Lower leg skin (tissue), 4 donors: ENCODE data around the gene CPEB4. TPM values are rescaled to one million over a fixed set of nuclear protein-coding genes. Genes with fewer than 3 reads are reported as not detected.

Experiments
- DNase-seq, 2 donors: peaks; one replicate each; pipeline ENCODE4 v3.0.0-alpha.2; 2019; ENCODE audit warnings: low spot score in 2 of 2
- H3K4me3 ChIP-seq: fragments of 200-600 bp; sonication (generic); 2 replicates; pipeline ENCODE4 v1.5.1; 2017; ENCODE audit warnings: mild to moderate bottlenecking, low read depth; ENCODE audit not compliant: poor library complexity, severe bottlenecking
- CTCF ChIP-seq, 3 donors: fragments of 450-650 bp; IDR thresholded peaks; one replicate each; pipeline ENCODE4 v1.5.1; 2016; ENCODE audit warnings: antibody characterized with exemption in 3 of 3, mild to moderate bottlenecking in 3 of 3, moderate library complexity in 2 of 3
- POLR2A ChIP-seq, 2 donors: fragments of 450-650 bp; IDR thresholded peaks; one replicate each; pipeline ENCODE4 v1.6.1; 2016 to 2017; ENCODE audit warnings: antibody characterized with exemption in 2 of 2, mild to moderate bottlenecking in 1 of 2, moderate library complexity in 1 of 2
- WGBS, 2 donors: methylation state at CpG; one replicate each; pipeline ENCODE4 v1.1.5; 2018; 5-methylcytosine and 5-hydroxymethylcytosine counted together
- intact Hi-C: fragments of 100-400 bp; cut with DNase I; formaldehyde crosslinking; loops from one replicate; pipeline ENCODE4 v1.15.0; 2023; ENCODE audit warnings: low total_unique reads
- total RNA-seq, 4 donors: library from RNA; depleted of rRNA; stranded (reverse); fragments of >200 nt; gene quantifications; one replicate each; pipeline ENCODE4 v1.1.0, GENCODE V29; 2016

The CPEB4 gene
- total RNA-seq, 4 donors from 2014 or later: 47.5 to 79.6 (median 55.3) TPM

- intact Hi-C loops: no loop called here
- 81 to 83% methylated on average over 2 of the region's 2 CpGs for WGBS, 2 donors
- TF ChIP-seq POLR2A (IDR thresholded peaks at IDR 0.05) (no peak), CTCF (IDR thresholded peaks at IDR 0.05) (no peak)
- no peak overlapping the region for H3K4me3 ChIP-seq
- no peak for DNase-seq
These were observed 44.6 kb downstream of the CPEB4 start for GRCh38 chr5:173932695-173933139.

GRCh38 chr5:173933901-173934300 lies 45.8 kb downstream of the CPEB4 start:
- 69 to 98% methylated on average over 2 of the region's 2 CpGs for WGBS, 2 donors
- no peak overlapping the region for H3K4me3 ChIP-seq
- DNase-seq: no peak
- intact Hi-C loops: no loop called here
- TF ChIP-seq POLR2A (IDR thresholded peaks at IDR 0.05) (no peak), CTCF (IDR thresholded peaks at IDR 0.05) (no peak)

- H3K4me3 ChIP-seq: no peak overlapping the region
- WGBS, 2 donors: 94 to 95% methylated on average over 2 of the region's 2 CpGs
These were observed 47.2 kb downstream of the CPEB4 start for GRCh38 chr5:173935396-173935795.

GRCh38 chr5:173940269-173940668 lies 52.1 kb downstream of the CPEB4 start:
- TF ChIP-seq POLR2A (IDR thresholded peaks at IDR 0.05) (no peak), CTCF (IDR thresholded peaks at IDR 0.05) (no peak)
- intact Hi-C loops: no loop called here
- 84 to 88% methylated on average over 2 of the region's 2 CpGs for WGBS, 2 donors
- no peak overlapping the region for H3K4me3 ChIP-seq
- DNase-seq: no peak

More at GRCh38 chr5:173935396-173935795, 47.2 kb downstream of the CPEB4 start:
- intact Hi-C loops: no loop called here
- no peak for TF ChIP-seq POLR2A (IDR thresholded peaks at IDR 0.05)
- no peak for TF ChIP-seq CTCF (IDR thresholded peaks at IDR 0.05)
- no peak for DNase-seq

- no peak for DNase-seq
- intact Hi-C loops: no loop called here
- 86 to 89% methylated on average over 2 of the region's 2 CpGs for WGBS, 2 donors
- TF ChIP-seq CTCF (IDR thresholded peaks at IDR 0.05) (no peak), POLR2A (IDR thresholded peaks at IDR 0.05) (no peak)
- H3K4me3 ChIP-seq: no peak overlapping the region
These were observed 53.0 kb downstream of the CPEB4 start for GRCh38 chr5:173941102-173941501.

GRCh38 chr5:173941758-173942401 lies 53.7 kb downstream of the CPEB4 start:
- 82 to 85% methylated on average over 9 of the region's 9 CpGs for WGBS, 2 donors
- DNase-seq: no peak
- intact Hi-C loops: no loop called here

More at GRCh38 chr5:173941758-173942401, 53.7 kb downstream of the CPEB4 start:
- TF ChIP-seq CTCF (IDR thresholded peaks at IDR 0.05): no peak
- no peak for TF ChIP-seq POLR2A (IDR thresholded peaks at IDR 0.05)
- H3K4me3 ChIP-seq: no peak overlapping the region
